Stimulated activated CD8-positive, alpha-beta memory T cell treated with anti-CD3 and anti-CD28 coated beads, Interleukin-4, amount 100 ng/mL, for 48 hours (primary cell): ENCODE measurements around the gene GPR39.

Experiments used
- DNase-seq: peaks from one replicate; pipeline ENCODE4 v3.0.0-alpha.2; 2020

GPR39 gene

GRCh38 chr2:132573444-132574007 lies 156.9 kb downstream of the GPR39 start:
- no peak for DNase-seq

GRCh38 chr2:132577686-132578085 lies 161.1 kb downstream of the GPR39 start:
- no peak for DNase-seq

DNA sequence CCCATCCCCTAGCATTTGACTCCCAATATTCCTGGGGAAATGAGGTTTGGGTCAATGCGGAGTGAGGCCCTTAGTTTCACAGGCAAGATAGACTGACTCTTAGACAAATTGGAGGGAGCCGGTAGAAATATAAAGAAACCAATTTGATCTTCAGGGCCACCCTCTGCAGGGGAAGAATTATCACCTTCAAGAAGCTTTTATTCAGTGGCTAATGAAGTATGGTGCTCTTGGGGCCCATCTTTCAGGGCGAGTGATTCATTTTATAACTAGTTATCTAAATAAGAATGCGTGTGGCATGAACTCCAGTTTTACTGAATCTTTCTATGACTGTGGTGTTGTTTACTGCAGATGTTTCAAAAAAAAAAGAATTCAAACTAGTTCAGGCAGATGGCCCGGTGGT lies 165.0 kb downstream of the GPR39 start:
- no peak for DNase-seq

DNA sequence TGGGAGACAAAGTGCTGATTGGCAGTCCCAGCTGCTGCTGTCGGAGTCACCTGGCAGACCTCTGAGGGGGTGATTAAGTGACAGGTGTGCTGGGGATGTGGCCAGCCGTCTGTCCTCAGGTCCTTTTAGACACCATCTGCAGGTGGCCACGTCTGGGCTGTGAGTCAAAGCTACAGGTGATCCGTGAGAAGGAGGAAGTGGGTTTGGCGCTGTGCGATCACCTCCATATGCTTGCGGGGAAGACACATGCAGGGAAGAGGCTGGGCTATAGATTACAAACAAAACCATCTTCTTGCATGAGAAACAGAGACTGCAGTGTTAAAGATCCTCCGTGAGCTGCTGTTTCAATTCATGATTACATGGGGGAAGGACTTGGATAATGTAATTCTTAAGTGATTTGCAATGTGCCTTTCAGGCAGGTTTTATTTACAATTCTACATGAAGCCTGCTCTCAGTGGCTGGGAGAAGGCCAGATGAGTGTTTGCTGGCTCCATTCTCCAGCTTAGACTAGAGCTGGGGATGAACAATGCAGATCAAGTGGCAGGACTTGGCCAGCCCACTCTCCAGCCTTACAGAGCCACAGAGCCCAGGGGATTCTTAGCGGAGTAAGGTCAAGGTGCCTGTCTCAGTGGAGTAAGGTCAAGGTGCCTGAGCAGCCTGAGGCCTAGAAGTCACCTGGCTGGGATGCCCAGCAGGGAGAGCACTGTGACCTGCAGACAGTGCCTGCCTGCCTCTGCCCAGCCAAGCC lies 165.6 kb downstream of the GPR39 start:
- DNase-seq, result no peak

- DNase-seq, result no peak
Observed at GRCh38 chr2:132583666-132584360, 167.2 kb downstream of the GPR39 start.

GRCh38 chr2:132584976-132585817 lies 168.6 kb downstream of the GPR39 start:
- no peak for DNase-seq

GRCh38 chr2:132586101-132586511 lies 169.5 kb downstream of the GPR39 start:
- no peak for DNase-seq

- no peak for DNase-seq
Observed at GRCh38 chr2:132586835-132587234, 170.2 kb downstream of the GPR39 start.

GRCh38 chr2:132588576-132588975 lies 172.0 kb downstream of the GPR39 start:
- DNase-seq, result no peak

- DNase-seq, result no peak
Observed at GRCh38 chr2:132589111-132589830, 172.7 kb downstream of the GPR39 start.

- DNase-seq, result no peak
Observed at GRCh38 chr2:132589966-132590365, 173.4 kb downstream of the GPR39 start.

DNA sequence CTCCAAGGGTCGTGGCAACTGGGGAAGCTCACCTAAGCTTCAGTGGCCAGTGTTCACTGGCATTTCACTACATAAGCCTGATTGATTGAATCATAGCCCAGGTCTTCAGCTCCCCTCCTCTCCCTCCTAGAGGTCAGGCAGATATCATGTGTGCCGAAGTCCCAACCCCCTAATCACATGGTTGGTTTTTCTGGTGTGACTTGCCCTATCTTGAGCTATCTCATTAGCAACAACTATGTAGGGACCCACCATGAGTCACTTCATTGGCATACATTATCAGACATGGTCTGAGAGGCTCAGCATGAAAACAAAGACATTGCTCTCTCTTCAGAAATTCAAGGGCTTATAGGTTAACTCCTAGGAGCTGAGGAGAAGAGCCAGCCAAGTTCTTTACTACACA lies 176.6 kb downstream of the GPR39 start:
- no peak for DNase-seq

DNA sequence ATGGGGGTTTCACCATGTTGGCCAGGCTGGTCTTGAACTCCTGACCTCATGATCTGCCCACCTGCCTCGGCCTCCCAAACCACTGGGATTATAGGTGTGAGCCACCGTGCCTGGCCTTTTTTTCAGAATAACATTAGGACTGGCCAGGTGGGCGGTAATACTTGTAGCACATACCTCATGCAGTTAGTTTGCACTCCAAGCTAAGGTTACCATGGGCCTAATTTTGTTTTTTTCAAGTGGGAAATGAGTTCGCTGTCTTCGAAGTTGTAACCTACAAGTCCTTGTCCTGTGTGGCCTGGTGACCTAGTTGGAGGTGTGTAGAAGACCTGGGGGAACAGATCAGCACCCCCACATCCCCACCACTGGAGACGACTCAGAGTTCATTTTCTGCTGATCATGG lies 178.6 kb downstream of the GPR39 start:
- no peak for DNase-seq

GRCh38 chr2:132595693-132596092 lies 179.1 kb downstream of the GPR39 start:
- DNase-seq, result no peak

DNA sequence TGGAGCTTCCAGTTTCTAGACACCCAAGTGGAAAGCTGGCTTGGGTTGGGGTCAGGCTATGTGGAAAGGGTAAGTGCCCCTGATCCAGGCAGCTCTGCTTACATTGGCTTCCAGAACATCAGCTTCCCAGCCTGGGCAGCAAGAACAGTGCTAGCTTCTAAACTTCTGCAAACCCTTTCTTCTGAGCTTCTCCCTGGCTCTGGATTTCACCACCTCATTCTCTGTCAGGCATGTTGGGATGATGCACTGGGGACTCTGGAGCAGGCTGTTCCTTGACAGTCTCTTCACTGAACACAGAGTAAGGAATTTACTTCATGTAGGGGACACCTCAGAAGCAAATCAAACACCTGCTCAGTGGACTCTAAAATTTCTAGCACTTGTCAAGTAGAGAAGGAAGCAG lies 180.6 kb downstream of the GPR39 start:
- no peak for DNase-seq

GRCh38 chr2:132597831-132598230 lies 181.2 kb downstream of the GPR39 start:
- DNase-seq, result no peak

DNA sequence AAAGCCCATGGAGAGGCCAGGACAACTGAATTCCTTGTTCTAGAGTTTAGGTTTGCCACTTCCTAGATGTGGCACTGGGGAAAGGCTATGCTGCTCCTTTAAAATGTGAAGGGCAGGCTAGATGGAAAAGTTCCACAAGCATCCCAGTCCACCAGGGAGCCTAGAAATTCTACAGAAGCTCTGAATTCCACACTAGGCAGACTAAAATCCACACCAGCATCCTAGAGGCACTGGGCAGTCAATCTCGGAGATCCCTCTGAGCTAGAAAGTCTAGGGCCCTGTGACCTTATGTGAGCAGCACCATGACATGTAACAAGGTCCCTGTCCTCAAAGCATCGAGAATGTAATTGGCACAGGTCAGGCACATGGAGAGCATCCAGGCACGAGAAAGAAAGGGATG lies 181.9 kb downstream of the GPR39 start:
- no peak for DNase-seq

- no peak for DNase-seq
Observed at GRCh38 chr2:132599556-132599955, 183.0 kb downstream of the GPR39 start.

- DNase-seq, result no peak
Observed at GRCh38 chr2:132604561-132604960, 188.0 kb downstream of the GPR39 start.

GRCh38 chr2:132605236-132606180 lies 188.9 kb downstream of the GPR39 start:
- DNase-seq, result no peak

- DNase-seq, result no peak
Observed at GRCh38 chr2:132606649-132607048, 190.0 kb downstream of the GPR39 start.
